NCI-H446 treated with DMSO at 0.1 percent for 48 hours (cell line): Measurements from ENCODE around the gene ALS2CL.

Experiments used
- DNase-seq: peaks from one replicate; lab custom pipeline; 2025; lab: John Stamatoyannopoulos, UW

The ALS2CL gene

DNA sequence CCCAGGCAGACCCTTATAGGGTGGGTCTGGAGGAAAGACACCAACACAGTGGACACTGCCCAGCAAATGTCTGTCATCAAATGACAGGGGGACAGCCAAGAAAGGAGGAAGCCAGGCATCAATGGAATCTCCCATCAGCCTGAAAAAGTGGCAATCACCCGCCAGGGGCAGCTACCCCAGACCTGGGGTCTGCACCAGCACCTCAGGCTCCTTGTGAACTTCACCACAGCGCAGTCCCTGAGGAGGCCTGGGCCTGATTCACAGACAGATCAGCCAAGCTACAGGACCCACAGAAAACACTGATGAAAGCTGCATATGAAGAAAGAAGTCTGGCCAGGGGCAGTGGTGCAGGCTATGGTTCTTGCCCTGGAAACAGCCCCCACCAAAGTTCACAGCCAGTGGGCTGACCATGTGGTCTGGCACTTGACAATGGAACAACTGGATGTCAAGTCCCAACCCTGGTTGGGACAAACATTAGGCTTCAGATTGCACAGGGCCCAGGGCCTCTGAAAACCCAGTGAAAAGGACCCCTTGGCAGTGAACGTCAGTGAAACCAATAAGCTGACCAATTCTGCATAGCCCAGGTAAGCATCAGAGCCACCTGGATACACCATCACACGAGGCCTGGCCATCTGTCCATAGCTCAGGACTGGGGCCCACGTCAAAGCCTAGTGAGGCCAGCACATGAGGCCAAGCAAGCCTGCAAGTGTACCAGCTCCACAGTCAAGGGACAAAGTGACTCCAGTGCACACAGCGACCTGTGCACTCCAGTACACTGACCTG lies 29.1 kb downstream of the ALS2CL start:
- no peak for DNase-seq

DNA sequence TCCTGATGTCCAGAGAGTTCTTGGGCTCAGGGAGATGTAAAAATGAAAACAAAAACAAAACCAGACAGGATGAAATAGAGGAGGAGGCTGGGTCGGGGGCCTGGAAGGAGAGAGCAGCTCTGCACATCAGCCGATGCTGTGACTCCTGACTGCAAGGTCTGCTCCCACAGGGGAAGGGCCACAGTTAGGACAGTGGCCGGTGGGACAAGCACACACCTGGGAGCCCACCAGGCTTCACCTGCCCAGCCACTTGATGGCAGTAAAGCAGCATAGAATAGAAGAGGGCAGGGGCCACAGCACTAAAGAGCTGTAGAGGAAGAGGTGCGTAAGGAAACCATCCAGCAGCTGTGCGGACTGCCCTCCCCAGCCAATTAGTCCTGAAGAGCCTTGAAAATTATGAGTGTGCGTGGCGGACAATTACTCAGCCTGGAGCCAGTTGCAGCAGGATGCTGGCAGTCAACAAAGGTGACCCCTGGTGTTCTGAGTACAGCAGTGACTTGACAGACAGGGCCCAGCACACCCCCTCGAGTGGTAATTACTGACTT lies 29.8 kb downstream of the ALS2CL start:
- no peak for DNase-seq

DNA sequence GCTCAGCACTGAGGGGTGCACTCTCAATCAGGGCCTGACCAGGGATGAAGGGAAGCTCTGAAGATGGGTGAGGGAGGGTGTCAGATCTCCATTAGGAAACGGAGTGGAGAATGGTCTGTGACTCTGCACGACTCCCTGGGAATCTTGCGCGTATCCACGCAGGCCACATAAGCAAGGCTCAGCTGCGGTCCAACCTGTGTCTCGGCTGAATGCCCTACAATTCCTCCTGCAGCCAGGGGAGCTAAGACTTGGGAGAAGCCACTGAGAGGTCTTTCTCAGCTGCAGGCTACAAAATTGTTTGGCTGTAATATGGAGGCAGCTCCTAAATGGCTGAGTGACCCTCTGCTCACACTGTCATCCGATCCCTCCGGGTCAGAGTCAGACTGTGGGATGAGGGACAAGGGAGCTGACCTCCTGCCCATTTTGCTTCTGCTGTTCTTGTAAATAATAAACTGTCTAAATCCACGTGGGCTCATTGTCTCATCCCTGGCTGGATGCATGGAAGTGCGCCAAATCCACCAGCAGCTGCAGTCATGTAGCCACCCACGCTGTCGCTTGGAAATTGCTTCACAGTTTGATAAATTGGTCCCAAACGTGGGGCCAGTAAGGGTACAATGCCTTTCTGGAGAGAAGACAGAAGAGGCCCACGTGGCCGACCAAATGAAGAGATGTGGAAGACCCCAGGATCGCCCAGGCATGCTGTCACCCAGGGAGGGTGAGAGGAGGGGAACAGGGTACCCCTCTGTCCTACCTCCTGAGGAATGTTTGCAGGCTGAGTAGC lies 30.5 kb downstream of the ALS2CL start:
- no peak for DNase-seq

DNA sequence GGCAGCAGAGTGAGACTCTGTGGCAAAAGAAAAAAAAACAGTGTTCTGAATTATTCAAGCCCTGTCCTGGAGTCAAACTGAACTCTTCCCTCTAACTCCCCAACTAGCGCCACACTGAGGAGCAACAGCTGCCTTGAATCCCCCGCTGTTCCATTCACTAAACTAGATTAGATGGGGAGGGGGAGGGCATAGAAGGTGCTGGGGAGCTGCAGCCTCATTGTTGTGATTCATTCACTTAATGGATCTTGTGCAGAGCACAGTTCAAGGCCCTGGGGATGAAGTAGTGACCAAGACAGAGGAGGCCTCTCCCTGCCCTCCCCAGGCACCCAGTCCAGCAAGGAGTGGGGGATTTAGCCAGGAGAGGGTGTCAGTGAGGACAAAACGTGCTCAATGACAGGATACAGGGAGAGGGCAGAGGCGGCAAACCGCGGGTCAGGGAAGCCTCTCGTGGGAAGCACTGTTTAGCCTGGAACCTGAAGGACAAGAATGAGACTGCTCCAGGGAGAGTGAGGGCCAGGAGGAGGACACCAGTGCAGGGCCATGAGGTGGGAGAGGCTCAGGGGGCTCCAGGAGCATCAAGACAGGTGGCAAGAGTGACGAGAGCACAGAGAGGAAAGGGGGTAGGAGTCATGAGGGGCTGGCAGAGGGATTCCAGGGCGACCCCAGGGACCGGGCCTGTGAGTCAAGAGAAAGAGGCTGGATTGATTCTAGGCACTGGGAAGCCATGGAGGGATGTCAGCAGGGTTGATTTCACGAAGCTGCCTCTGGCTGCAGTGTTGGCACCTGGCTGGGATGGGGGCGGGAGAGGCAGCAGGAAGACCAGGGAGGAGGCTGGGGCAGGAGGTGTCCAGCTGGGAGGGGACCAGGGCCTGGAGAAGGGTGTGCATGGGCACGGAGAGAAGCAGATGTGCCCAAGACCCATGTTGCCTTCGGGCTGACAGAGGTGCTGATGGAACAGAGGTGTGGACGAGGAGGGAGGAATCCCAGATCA lies 31.4 kb downstream of the ALS2CL start:
- DNase-seq, result no peak

DNA sequence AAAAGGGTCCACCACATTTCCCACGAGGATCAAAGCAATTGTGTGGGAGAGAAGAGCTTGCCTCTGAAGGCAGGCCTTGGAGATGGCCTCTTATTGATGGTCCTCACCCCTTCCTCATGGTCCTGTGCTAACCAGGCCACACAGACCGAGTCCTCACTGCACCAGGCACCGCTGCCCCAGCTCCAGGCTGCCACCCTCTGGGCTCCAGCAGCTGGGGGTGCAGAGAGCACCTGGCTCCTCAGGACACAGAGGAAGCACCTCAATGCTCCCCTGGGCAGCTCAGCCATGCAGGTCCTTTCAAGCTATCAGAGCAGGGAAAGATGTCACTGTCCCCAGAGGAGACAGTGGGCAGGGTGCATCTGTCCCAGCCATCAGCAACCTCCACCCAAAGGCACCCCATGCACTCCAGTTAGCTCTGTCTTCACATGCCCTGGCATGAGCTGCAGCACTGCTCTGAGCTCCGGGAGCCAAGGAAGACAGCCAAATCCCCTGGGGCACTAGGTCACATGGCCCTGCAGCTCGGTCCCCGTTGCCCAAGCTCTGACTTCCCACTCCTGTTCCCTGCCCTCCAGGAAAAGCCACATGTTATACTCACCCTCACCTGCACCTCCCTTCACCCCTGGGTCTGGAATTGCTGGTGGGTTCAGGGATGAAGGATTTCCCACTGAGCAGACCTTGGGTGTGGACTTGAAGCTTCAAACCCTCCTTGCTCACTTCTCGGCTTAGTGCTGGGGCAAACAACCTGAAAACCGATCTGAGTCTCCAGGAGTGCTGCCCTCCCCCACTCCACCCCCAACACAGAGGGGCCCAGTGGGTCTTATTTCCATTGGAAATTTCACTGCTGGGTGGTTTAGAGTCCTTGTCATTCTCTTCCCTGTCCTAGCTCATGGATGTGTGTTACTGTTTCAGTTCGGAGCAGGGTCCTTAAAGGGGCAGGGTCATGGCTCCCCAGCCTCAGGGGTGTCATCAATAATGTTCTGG lies 32.6 kb downstream of the ALS2CL start:
- DNase-seq, result no peak

DNA sequence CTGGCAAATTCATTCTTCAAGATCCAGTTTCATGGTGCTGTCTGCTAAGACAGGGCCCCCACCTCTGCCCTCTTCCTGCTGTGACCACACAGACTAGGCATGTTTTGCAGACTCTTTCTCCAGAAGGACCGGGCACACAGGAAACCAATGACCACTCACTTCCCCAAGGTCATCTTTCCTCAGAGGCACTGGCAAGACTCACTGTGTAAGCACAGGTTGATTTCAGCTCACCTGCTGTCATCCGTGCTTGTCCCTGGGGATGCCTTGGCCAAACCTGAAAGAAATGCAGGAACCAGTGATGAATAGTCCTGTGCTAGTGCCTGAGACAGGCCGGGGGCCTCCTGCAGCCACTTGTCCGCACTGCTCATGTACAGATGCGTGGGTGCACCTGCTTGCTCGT lies 33.5 kb downstream of the ALS2CL start:
- DNase-seq, result no peak

DNA sequence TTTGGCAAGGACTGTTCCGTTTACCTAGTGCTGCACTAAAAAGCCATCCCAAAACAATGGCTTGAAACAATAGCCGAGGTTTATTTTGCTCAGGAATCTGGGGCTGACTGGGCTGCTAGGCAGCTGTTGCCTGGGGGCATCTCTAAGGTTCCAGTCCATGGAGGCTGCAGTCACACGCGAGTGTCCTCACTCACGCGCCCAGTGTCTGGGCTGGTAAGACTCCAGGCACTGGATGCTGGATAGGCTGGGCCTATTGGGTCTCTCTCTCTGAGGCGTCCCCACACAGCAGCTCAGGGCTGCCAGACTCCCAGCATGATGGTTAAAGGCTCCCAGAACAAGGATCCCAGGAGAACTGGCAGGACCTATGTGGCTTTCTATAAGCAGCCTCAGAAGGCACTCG lies 34.2 kb downstream of the ALS2CL start:
- DNase-seq, result no peak

DNA sequence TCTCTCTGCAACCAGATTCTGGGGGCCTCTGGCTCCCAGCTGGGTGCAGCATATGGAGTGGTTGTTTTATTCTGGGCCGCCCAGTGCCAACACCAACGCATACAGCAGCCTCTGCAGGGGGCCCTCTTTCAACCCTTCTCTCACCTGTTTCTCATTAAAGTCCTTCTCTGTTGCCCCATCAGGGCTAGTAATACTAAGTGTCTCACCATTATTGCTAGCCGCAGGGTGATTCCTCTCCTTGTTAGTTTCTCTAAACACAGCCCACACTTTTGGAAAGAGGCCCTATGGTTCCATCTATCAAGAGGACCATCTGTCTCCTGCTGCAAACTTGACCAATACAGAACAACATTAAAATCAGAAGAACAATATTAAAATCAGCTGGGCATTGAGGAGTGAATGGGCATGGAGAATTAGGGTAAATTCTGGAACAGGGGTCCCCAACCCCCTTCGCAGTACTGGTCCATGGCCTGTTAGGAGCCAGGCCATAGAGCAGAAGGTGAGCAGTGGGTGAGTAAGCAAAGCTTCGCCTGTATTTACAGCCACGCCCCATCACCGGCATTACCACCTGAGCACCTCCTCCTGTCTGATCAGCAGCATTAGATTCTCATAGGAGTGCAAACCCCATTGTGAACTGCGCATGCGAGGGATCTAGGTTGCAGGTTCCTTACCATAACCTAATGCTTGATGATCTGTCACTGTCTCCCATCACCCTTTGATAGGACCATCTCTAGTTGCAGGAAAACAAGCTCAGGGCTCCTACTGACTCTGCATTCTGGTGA lies 36.5 kb downstream of the ALS2CL start:
- DNase-seq, result no peak

DNA sequence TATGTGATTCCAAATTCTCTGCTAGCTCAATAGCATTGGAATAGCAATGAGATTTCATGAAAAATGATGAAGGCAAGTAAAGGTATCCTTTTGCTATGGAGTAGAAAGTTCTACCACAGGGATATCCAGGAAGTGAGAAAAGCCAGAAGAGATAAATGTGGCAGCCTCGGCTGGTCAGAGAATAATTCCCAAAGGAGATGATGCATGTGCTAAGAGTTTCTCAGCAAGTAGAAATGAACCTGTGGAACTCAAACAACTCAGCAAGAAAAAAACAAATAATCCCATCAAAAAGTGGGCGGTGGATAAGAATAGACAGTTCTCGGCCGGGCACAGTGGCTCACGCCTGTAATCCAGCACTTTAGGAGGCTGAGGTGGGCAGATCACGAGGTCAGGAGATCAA lies 38.2 kb downstream of the ALS2CL start:
- DNase-seq, result no peak

DNA sequence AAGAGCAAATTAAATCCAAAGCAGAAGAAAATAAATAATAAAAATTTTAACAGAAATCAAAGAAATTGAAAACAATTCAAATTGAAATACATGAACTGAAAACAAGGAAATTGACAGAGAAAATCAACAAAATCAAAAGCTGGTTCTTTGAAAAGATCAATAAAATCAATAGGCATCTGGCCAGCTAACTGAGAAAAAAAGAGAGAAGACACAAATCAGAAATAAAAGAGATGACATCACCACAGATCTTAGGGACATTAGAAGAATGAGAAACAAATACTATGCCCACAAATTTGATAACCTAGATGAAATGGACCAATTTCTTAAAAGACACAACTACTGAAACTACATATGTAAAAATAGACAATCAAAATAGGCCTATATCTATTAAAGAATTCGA lies 42.4 kb downstream of the ALS2CL start:
- no peak for DNase-seq

DNA sequence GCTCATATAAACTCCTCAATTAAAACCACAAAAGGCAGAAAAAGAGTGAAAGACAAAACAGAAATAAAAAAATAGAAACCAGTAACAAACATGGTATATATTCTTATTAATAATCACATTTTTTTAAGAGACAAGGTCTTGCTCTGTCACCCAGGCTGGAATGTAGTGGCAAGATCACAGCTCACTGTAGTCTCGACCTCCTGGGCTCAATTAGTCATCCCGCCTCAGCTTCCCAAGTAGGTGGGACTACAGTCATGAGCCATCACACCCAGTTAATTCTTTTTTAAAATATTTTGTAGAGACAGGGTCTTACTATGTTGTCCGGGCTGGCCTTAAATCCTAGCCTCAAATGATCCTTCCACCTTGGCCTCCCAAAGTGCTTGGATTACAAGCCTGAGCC lies 44.0 kb downstream of the ALS2CL start:
- no peak for DNase-seq

DNA sequence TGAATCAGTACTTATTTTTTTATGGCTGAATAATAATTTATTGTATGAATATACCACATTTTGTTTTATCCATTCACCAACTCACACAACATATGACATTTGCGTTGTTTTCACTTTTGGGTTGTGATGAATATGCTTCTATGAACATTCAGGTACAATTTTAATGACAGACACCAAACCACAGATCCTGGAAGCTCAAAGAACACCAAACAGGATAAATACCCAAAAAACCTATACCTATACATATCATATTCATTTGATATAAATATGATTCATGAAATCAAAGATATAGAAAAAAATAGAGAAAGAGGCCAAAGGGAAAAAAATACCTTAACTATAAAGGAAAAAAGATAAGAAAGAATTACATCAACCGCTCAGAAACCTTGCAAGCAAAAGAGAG lies 45.4 kb downstream of the ALS2CL start:
- DNase-seq, result no peak

DNA sequence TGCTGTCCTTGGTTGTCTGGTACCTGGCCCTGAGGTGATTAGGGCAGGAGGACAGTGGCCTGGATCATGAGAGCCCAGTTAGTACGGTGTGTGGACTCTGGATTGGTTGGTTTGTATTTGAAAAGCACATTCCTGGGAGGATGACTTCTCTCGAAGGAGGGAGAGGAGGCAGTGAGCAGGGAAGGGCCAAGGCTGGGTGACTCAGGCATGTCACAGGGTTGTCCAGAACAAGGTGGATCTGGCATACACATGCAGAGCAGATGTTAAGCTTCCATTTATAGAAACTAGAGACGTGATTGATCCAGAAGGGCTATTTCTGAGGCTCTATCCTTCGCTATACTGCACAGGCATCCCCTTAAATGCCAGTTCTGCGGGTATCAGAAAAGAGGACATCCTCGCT lies 46.8 kb downstream of the ALS2CL start:
- no peak for DNase-seq

DNA sequence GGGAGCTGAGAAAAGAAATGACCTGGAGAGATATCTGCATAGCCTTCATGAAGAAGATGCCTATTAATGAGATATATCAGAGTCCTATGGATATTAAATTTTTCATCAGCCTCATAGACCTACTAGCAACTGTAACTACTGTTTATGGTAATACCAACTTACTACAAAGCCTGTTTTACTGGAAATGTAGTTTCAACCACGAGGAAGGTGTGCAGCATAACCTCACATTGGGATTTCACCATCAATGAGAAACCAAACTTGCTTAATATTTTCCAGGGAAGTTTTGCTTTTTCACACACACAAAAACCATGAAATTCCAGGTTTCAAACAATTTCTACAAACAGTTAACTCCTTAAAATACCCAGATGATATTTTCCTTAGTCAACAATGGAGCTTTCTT lies 49.8 kb downstream of the ALS2CL start:
- DNase-seq, result no peak

DNA sequence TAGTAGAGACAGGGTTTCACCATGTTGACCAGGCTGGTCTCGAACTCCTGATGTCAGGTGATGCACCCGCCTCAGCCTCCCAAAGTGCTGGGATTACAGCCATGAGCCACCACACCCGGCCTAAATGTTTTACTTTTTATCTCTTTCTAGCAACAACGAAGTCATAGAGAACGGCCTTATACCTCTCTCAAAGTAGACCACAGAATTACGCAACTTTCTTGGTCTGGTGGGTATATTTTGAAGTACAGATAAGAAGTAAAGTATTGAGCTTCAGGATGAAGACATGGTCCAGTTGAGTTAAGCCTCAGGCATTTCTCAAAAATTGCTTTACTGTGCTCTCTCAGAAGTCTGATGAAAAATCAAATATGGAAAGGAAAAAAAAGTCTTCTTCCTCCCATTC lies 50.5 kb downstream of the ALS2CL start:
- no peak for DNase-seq

DNA sequence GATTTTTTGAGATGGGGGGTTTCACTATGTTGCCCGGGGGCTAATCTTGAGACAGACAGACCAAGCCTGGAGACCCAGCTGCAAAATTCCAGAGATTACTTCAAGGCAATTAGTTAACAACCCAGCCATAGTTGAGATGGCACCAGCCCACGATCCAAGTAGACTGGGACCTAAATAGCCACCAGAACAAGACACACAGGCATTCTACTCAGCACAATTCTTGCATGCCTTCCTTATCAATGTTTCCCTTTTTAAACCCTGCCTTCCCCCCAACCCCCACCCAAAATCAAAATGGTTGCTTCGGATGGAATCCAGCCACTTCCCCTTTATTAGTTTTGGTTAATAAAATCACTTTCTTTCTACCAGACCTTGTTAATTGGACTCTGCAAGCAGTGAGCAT lies 52.6 kb downstream of the ALS2CL start:
- no peak for DNase-seq

DNA sequence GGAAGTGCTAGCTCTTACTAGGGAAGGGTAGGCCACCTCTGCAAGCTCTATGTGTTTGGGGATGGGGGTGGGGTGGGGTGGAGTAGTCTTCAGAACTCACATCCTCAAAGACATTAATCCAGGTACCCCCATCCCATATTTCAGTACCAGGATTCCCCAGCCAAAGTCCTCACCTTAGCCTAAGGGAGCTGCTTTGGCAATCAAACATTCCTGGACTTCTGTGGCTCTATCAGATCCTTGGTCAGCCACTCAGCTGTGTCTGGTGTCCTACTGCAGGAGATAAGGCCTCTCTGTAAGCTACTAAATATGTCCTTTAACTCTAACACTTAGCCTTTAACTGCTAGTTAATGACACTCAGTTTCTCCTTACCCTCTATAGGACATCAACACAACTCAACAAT lies 54.3 kb downstream of the ALS2CL start:
- DNase-seq, result no peak

DNA sequence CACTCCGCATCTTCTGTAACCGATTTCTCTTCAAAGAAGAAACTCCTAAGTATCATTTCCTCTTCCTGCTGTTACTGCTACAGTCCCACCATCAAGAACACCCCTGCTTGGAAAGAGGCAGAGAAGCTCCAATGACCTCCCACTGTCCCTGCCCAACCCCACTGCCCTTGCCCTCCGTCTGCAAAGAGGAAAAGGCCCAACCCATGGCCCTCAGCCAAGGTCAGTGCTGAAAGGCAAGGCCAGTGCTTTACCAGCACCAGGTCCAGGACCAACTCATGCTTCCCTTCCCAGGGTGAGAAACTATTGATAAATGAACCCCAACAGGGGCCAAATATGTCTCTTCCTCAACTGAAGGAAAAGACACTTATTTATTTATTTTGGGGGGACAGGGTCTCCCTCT lies 58.6 kb downstream of the ALS2CL start:
- no peak for DNase-seq

DNA sequence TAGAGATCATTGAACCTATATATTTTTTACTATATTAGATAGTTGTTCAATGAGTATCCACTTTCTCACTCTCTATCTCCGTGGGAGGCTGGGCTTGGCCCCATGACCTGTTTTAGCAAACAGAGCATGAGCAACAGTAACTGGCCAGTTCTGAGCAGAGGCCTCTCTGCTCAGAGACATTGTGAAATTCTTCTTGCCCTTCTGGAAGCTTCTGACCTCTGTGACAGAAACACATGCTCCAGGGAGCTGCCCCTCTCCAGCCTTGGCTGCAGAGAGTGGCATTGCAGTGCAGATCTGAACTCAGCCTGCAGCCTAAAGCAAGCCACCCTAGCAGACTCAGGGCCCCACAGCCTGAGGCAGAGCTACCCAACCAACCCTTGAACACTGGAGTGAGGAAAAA lies 60.7 kb downstream of the ALS2CL start:
- DNase-seq, result no peak
